ENCODE results near the gene CMTM6. TPM values are rescaled to one million over a fixed set of nuclear protein-coding genes. Genes with fewer than 3 reads are reported as not detected.

Gene CMTM6
- total and polyA plus RNA-seq, 2 of the 13 experiments (the other 11 are each of a cell fraction or from before 2014, with no cell fraction given) = 25.6 to 55.7 TPM

DNA sequence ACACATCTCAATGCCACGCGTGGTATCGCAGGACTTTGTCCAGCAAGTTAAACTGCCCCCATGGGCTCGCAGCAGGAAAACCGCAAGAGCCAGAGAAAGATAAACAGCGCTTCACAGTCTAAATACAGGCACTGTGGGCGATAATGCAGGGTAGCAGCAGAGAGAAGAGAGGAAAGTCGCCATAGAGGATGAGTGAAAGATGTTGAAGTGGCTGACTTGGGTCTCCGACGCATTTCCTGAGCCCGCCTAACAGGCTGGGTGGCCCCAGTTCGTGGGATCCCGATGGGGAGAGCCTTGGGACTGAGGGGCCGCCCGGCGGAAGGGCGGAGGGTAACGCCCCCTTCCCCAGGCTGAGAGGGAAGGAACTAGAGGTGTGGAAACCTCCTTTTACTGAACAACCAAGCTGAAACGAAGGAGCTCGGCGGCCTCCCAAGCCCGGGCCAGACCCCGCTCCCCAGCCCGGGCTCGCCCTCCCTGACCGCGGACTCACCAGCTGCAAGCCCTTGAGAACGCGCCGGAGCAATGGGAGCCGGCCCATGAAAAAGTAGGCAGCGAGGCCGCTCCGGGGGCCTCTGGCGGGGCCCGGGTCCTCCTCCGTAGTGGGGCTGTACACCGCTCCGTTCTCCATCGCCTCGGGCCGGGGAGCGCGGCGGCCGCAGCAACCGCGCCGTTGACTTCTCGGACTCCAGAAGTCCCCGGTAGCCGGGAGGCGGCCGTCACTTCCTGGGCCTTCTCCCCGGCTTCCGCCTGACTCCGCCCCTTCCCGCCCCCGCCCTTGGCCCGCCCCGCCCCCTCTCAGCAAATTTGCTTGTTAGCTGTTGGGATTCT, at the start of gene CMTM6 (continued):
- TF ChIP-seq ZFP1 (CRISPR knock-in tag; IDR thresholded peaks at IDR 0.05) = 0 out of 2 replicates have a peak, but pooled peaks have one; percentile 32
- TF ChIP-seq POLR2A (IDR thresholded peaks at IDR 0.05; ENCODE audit: insufficient read depth in 1 of 2, low read depth in 2 of 2, low read length in 2 of 2) = peak; percentile 46 to 72; a peak in 3 of 4 replicates
- TF ChIP-seq, protein P1, sequence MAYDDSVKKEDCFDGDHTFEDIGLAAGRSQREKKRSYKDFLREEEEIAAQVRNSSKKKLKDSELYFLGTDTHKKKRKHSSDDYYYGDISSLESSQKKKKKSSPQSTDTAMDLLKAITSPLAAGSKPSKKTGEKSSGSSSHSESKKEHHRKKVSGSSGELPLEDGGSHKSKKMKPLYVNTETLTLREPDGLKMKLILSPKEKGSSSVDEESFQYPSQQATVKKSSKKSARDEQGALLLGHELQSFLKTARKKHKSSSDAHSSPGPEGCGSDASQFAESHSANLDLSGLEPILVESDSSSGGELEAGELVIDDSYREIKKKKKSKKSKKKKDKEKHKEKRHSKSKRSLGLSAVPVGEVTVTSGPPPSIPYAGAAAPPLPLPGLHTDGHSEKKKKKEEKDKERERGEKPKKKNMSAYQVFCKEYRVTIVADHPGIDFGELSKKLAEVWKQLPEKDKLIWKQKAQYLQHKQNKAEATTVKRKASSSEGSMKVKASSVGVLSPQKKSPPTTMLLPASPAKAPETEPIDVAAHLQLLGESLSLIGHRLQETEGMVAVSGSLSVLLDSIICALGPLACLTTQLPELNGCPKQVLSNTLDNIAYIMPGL (CRISPR knock-in tag; IDR thresholded peaks at IDR 0.05; ENCODE audit: borderline replicate concordance in 1 of 2, low read depth in 1 of 2) = peak in 1 of 2 experiments; percentile 67; a peak in 2 of 4 replicates
- TF ChIP-seq, protein P2, sequence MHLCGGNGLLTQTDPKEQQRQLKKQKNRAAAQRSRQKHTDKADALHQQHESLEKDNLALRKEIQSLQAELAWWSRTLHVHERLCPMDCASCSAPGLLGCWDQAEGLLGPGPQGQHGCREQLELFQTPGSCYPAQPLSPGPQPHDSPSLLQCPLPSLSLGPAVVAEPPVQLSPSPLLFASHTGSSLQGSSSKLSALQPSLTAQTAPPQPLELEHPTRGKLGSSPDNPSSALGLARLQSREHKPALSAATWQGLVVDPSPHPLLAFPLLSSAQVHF (CRISPR knock-in tag; IDR thresholded peaks at IDR 0.05) = 0 out of 2 replicates have a peak, but pooled peaks have one; percentile 23
- 0 out of 2 replicates have a peak, but pooled peaks have one; percentile 13 for TF ChIP-seq REPIN1 (CRISPR knock-in tag; IDR thresholded peaks at IDR 0.05; ENCODE audit: borderline replicate concordance, low read depth)
- no peak for TF ChIP-seq NFKBIZ (CRISPR knock-in tag; IDR thresholded peaks at IDR 0.05)
- peak; percentile 36; the same call in 1 of the 2 replicates for TF ChIP-seq ZNF782 (CRISPR knock-in tag; IDR thresholded peaks at IDR 0.05; ENCODE audit: borderline replicate concordance)
- TF ChIP-seq, protein P3, sequence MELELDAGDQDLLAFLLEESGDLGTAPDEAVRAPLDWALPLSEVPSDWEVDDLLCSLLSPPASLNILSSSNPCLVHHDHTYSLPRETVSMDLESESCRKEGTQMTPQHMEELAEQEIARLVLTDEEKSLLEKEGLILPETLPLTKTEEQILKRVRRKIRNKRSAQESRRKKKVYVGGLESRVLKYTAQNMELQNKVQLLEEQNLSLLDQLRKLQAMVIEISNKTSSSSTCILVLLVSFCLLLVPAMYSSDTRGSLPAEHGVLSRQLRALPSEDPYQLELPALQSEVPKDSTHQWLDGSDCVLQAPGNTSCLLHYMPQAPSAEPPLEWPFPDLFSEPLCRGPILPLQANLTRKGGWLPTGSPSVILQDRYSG (CRISPR knock-in tag; IDR thresholded peaks at IDR 0.05) = peak; percentile 30; the same call in 1 of the 2 replicates
- TF ChIP-seq GABPB1 (CRISPR knock-in tag; IDR thresholded peaks at IDR 0.05) = peak; percentile 82
- TF ChIP-seq, protein P4, sequence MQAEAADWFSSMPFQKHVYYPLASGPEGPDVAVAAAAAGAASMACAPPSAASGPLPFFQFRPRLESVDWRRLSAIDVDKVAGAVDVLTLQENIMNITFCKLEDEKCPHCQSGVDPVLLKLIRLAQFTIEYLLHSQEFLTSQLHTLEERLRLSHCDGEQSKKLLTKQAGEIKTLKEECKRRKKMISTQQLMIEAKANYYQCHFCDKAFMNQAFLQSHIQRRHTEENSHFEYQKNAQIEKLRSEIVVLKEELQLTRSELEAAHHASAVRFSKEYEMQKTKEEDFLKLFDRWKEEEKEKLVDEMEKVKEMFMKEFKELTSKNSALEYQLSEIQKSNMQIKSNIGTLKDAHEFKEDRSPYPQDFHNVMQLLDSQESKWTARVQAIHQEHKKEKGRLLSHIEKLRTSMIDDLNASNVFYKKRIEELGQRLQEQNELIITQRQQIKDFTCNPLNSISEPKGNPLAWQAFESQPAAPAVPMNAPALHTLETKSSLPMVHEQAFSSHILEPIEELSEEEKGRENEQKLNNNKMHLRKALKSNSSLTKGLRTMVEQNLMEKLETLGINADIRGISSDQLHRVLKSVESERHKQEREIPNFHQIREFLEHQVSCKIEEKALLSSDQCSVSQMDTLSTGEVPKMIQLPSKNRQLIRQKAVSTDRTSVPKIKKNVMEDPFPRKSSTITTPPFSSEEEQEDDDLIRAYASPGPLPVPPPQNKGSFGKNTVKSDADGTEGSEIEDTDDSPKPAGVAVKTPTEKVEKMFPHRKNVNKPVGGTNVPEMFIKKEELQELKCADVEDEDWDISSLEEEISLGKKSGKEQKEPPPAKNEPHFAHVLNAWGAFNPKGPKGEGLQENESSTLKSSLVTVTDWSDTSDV (CRISPR knock-in tag; IDR thresholded peaks at IDR 0.05) = no peak
- TF ChIP-seq, protein P5, sequence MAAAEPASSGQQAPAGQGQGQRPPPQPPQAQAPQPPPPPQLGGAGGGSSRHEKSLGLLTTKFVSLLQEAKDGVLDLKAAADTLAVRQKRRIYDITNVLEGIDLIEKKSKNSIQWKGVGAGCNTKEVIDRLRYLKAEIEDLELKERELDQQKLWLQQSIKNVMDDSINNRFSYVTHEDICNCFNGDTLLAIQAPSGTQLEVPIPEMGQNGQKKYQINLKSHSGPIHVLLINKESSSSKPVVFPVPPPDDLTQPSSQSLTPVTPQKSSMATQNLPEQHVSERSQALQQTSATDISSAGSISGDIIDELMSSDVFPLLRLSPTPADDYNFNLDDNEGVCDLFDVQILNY (CRISPR knock-in tag; conservative IDR thresholded peaks at IDR 0.05) = no peak
- no peak for TF ChIP-seq MAFK (conservative IDR thresholded peaks at IDR 0.05 in 1 of 2, IDR thresholded peaks at IDR 0.05 in 1 of 2; ENCODE audit: low read length in 2 of 2)
- peak; percentile 80 for TF ChIP-seq RBFOX2 (IDR thresholded peaks at IDR 0.05; ENCODE audit: low read depth, low read length)
- TF ChIP-seq SRY (CRISPR knock-in tag; IDR thresholded peaks at IDR 0.05) = no peak
- peak; percentile 38 for TF ChIP-seq SALL1 (CRISPR knock-in tag; IDR thresholded peaks at IDR 0.05)
- TF ChIP-seq, protein P6, sequence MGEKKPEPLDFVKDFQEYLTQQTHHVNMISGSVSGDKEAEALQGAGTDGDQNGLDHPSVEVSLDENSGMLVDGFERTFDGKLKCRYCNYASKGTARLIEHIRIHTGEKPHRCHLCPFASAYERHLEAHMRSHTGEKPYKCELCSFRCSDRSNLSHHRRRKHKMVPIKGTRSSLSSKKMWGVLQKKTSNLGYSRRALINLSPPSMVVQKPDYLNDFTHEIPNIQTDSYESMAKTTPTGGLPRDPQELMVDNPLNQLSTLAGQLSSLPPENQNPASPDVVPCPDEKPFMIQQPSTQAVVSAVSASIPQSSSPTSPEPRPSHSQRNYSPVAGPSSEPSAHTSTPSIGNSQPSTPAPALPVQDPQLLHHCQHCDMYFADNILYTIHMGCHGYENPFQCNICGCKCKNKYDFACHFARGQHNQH (CRISPR knock-in tag; IDR thresholded peaks at IDR 0.05) = no peak
- 0 out of 2 replicates have a peak, but pooled peaks have one; percentile 16 for TF ChIP-seq TSC22D2 (CRISPR knock-in tag; IDR thresholded peaks at IDR 0.05; ENCODE audit: borderline replicate concordance)
- peak; percentile 27; the same call in 1 of the 2 replicates for TF ChIP-seq SP5 (CRISPR knock-in tag; IDR thresholded peaks at IDR 0.05; ENCODE audit: borderline replicate concordance, low read depth)
